Ectodermal cell (in vitro differentiated cells): ENCODE data around the gene TAC4.

Experiments
- H3K27ac ChIP-seq: 2 replicates; pipeline ENCODE4 v1.7.0; 2013; ENCODE audit warnings: mild to moderate bottlenecking, low read depth, low read length; ENCODE audit not compliant: insufficient read depth, poor library complexity, severe bottlenecking
- H3K27me3 ChIP-seq: 2 replicates; pipeline ENCODE4 v1.7.0; 2013; ENCODE audit warnings: mild to moderate bottlenecking, low read length; ENCODE audit not compliant: insufficient read depth, control insufficient read depth, poor library complexity, severe bottlenecking
- H3K36me3 ChIP-seq: one replicate; pipeline ENCODE4 v1.7.0; 2013; ENCODE audit warnings: low read length; ENCODE audit not compliant: control insufficient read depth, insufficient read depth
- H3K4me1 ChIP-seq: one replicate; pipeline ENCODE4 v1.7.0; 2013; ENCODE audit warnings: low read length; ENCODE audit not compliant: control insufficient read depth, insufficient read depth
- H3K4me3 ChIP-seq: 2 replicates; pipeline ENCODE4 v1.7.0; 2013; ENCODE audit warnings: low read depth, low read length, control low read depth; ENCODE audit not compliant: insufficient read depth
- H3K9me3 ChIP-seq: 2 replicates; pipeline ENCODE4 v1.7.0; 2013; ENCODE audit warnings: mild to moderate bottlenecking, low read length, moderate library complexity; ENCODE audit not compliant: control insufficient read depth
- WGBS, 2 experiments: methylation state at CpG; one replicate each; pipeline ENCODE4 v1.1.7; 2013; ENCODE audit warnings: missing lambda C conversion rate in 2 of 2; 5-methylcytosine and 5-hydroxymethylcytosine counted together

Gene TAC4

DNA sequence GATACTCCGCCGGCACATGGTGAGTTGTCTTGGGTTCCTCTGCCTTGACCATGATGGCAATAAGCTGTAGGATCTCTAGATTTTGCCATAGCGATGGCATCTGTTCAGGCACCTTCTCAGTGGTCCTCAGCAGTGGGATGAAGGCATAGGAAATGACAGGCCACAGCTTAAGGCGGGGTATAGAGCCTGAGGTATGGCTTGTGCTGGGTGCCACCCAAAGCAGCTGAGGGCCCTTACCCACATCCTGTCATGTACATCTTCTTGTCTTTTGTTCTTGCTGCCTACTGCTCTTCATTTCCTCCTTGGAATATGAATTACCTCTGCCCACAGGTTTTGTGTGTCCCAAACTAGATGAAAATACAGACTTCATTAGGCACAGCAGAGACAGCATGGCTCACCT, 29.9 kb downstream of the TAC4 start:
- Histone ChIP-seq H3K4me1 (peaks cover 22% of the 10 kb centered on the region), H3K36me3 (peaks cover 33% of the 10 kb centered on the region), H3K9me3 (no peaks in the 10 kb centered on the region), H3K27ac (no peak overlapping the region), H3K27me3 (no peaks in the 10 kb centered on the region), H3K4me3 (no peak overlapping the region)
- 93 to 96% methylated on average over 4 of the region's 4 CpGs for WGBS, 2 experiments

GRCh38 chr17:49815761-49816281, 32.0 kb downstream of the TAC4 start:
- H3K9me3 ChIP-seq, result no peaks in the 10 kb centered on the region
- H3K36me3 ChIP-seq, result peaks cover 24% of the 10 kb centered on the region
- H3K4me3 ChIP-seq, result peak overlapping the region; percentile 23
- 15 to 17% methylated on average over 9 of the region's 9 CpGs for WGBS, 2 experiments
- H3K27ac ChIP-seq, result peak overlapping the region; percentile 91
- H3K27me3 ChIP-seq, result no peaks in the 10 kb centered on the region
- peaks cover 22% of the 10 kb centered on the region for H3K4me1 ChIP-seq

- Histone ChIP-seq H3K36me3 (peaks cover 25% of the 10 kb centered on the region), H3K9me3 (no peaks in the 10 kb centered on the region), H3K27ac (peak overlapping the region; percentile 91), H3K4me3 (peak overlapping the region; percentile 23), H3K27me3 (no peaks in the 10 kb centered on the region), H3K4me1 (peaks cover 22% of the 10 kb centered on the region)
- 36 to 39% methylated on average over 4 of the region's 4 CpGs for WGBS, 2 experiments
Measured at GRCh38 chr17:49814781-49815529, 32.9 kb downstream of the TAC4 start.

- Histone ChIP-seq H3K4me3 (no peak overlapping the region), H3K36me3 (peaks cover 31% of the 10 kb centered on the region), H3K27ac (no peak overlapping the region), H3K4me1 (peaks cover 1% of the 10 kb centered on the region), H3K27me3 (no peaks in the 10 kb centered on the region), H3K9me3 (no peaks in the 10 kb centered on the region)
- WGBS, 2 experiments, result 96 to 98% methylated on average over 4 of the region's 4 CpGs
Measured at GRCh38 chr17:49809056-49809455, 38.8 kb downstream of the TAC4 start.

DNA sequence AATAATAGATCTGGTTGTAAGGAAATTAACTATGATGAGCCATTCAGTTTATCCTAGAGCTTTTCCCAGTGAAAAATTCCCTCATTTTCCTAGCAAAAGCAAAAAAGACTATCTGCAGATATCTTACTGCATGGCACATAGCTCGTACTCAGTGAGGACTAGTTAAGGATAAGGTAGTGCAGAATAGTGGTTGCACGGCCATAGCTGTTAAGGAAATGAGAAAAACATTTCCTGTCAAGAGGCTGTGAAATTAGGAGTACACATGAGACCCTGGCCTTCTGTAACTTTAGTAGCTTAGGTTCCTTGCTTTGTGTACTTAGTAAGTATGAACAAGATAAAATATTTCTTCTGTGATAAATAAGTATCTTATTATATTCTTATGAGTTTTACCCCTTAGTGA, 49.1 kb downstream of the TAC4 start:
- no peak overlapping the region for H3K4me3 ChIP-seq
- H3K36me3 ChIP-seq, result peaks cover 41% of the 10 kb centered on the region
- no peaks in the 10 kb centered on the region for H3K9me3 ChIP-seq
- H3K27me3 ChIP-seq, result no peaks in the 10 kb centered on the region
- WGBS, 2 experiments, result 99 to 100% methylated on average over 2 of the region's 2 CpGs
- no peaks in the 10 kb centered on the region for H3K4me1 ChIP-seq
- no peak overlapping the region for H3K27ac ChIP-seq

DNA sequence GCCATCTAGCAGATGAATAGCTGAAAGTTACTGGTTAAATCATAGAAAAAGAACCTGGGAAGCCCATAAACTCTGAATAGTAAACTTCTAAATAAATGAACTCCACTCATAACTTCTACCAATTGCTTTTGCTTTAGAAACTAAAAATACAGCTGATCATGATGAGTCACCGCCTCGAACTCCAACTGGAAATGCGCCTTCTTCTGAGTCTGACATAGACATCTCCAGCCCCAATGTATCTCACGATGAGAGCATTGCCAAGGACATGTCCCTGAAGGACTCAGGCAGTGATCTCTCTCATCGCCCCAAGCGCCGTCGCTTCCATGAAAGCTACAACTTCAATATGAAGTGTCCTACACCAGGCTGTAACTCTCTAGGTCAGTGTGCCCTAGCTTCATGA, 49.7 kb downstream of the TAC4 start:
- H3K4me3 ChIP-seq, result no peak overlapping the region
- WGBS, 2 experiments, result 93 to 97% methylated on average over 8 of the region's 8 CpGs
- H3K27ac ChIP-seq, result no peak overlapping the region
- H3K27me3 ChIP-seq, result no peaks in the 10 kb centered on the region
- no peaks in the 10 kb centered on the region for H3K4me1 ChIP-seq
- no peaks in the 10 kb centered on the region for H3K9me3 ChIP-seq
- H3K36me3 ChIP-seq, result peaks cover 41% of the 10 kb centered on the region

- Histone ChIP-seq H3K36me3 (peaks cover 39% of the 10 kb centered on the region), H3K27me3 (no peaks in the 10 kb centered on the region), H3K4me1 (no peaks in the 10 kb centered on the region), H3K27ac (no peak overlapping the region), H3K9me3 (no peaks in the 10 kb centered on the region), H3K4me3 (no peak overlapping the region)
- 94 to 97% methylated on average over 5 of the region's 5 CpGs for WGBS, 2 experiments
Measured at GRCh38 chr17:49795372-49795771, 52.5 kb downstream of the TAC4 start.

- Histone ChIP-seq H3K27ac (no peak overlapping the region), H3K4me1 (peaks cover 5% of the 10 kb centered on the region), H3K4me3 (no peak overlapping the region), H3K36me3 (peaks cover 24% of the 10 kb centered on the region), H3K27me3 (no peaks in the 10 kb centered on the region), H3K9me3 (no peaks in the 10 kb centered on the region)
- 90 to 95% methylated on average over 3 of the region's 3 CpGs for WGBS, 2 experiments
Measured at GRCh38 chr17:49793309-49793708, 54.6 kb downstream of the TAC4 start.

DNA sequence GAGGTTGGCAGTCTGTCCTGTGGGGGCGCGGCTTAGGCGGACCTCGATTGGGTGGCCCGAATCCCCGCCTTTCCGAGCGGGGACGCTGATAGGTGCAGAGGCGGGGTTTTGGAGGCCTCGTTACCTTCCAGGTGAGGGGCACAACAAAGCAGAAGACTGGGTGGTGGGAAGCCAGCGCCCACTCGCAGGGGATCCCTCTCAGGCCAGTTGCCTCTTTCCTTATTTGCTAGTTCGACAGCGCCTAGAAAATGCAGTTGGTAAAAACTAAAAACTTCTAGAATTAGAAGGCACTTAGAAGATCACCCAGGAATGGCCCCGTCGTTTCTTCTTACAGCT, 58.7 kb downstream of the TAC4 start:
- Histone ChIP-seq H3K27me3 (no peaks in the 10 kb centered on the region), H3K9me3 (no peaks in the 10 kb centered on the region), H3K4me3 (peak overlapping the region; percentile 100), H3K27ac (no peak overlapping the region), H3K36me3 (peaks cover 7% of the 10 kb centered on the region), H3K4me1 (peaks cover 11% of the 10 kb centered on the region)
- 9 to 11% methylated on average over 17 of the region's 17 CpGs for whole genome bisulfite sequencing, 2 experiments

GRCh38 chr17:49788478-49789242, 59.2 kb downstream of the TAC4 start, which contains the start of gene KAT7:
KAT7 (plus strand) TSS chr17:49788681; CDS start chr17:49788835, 154 bp downstream.
- Histone ChIP-seq H3K4me3 (peak within 1 kb of the TSS; percentile 100), H3K27me3 (no peaks in the 10 kb centered on the region), H3K4me1 (peaks cover 11% of the 10 kb centered on the region), H3K36me3 (peaks cover 7% of the 10 kb centered on the region), H3K27ac (peak within 1 kb of the TSS; percentile 91), H3K9me3 (no peaks in the 10 kb centered on the region)
- WGBS, 2 experiments, result 0% methylated on average over 59 of the region's 59 CpGs
